Adrenal gland (tissue), 12 donors: ENCODE data around the gene EIF4E1B. TPM values are rescaled to one million over a fixed set of nuclear protein-coding genes. Genes with fewer than 3 reads are reported as not detected.
A peak's percentile ranks its signal among the peaks of the same experiment; 100 is the strongest.

Experiments used
- DNase-seq, 7 donors: peaks; one replicate each; pipeline ENCODE4 v3.0.0-alpha.2; 2019 to 2020
- H3K27ac ChIP-seq, 5 donors: fragments of 200-600 bp; sonication (generic) in 4 of 5; 1 replicate in 3 of 5; 2 replicates in 2 of 5; pipeline versions ENCODE4 v1.5.1 to v1.8.0; 2016 to 2020; ENCODE audit warnings: mild to moderate bottlenecking in 1 of 5
- H3K27me3 ChIP-seq: fragments of 200-600 bp; 2 replicates; pipeline ENCODE4 v1.8.0; 2021
- H3K36me3 ChIP-seq, 2 donors: fragments of 200-600 bp; replicated peaks in 1 of 2; 1 replicate in 1 of 2; 2 replicates in 1 of 2; pipeline versions ENCODE4 v1.5.1 to v1.8.0; 2018 to 2022
- H3K4me1 ChIP-seq, 2 donors: fragments of 200-600 bp; replicated peaks in 1 of 2; 1 replicate in 1 of 2; 2 replicates in 1 of 2; pipeline versions ENCODE4 v1.5.1 to v1.8.0; 2018 to 2021
- H3K4me3 ChIP-seq, 4 donors: fragments of 200-600 bp; sonication (generic) in 3 of 4; one replicate each; pipeline ENCODE4 v1.5.1; 2016 to 2018
- H3K9me3 ChIP-seq, 3 donors: fragments of 200-600 bp; sonication (generic) in 1 of 3; replicated peaks in 1 of 3; 1 replicate in 2 of 3; 2 replicates in 1 of 3; pipeline versions ENCODE4 v1.5.1 to v1.8.0; 2016 to 2021
- CTCF ChIP-seq, 6 experiments: fragments of 450-650 bp in 4 of 6; fragments of 200-600 bp in 2 of 6; sonication (generic) in 1 of 6; IDR thresholded peaks; 1 replicate in 5 of 6; 2 replicates in 1 of 6; pipeline versions ENCODE4 v1.5.1 to v1.8.0; 2016 to 2021; ENCODE audit warnings: antibody characterized with exemption in 6 of 6, mild to moderate bottlenecking in 2 of 6, moderate library complexity in 1 of 6
- POLR2A ChIP-seq, 2 donors: fragments of 450-650 bp; IDR thresholded peaks; one replicate each; pipeline ENCODE4 v1.6.1; 2017; ENCODE audit warnings: antibody characterized with exemption in 2 of 2, mild to moderate bottlenecking in 2 of 2, moderate library complexity in 1 of 2
- WGBS, 4 donors: extraction: QIAGEN DNeasy Blood & Tissue Kit in 2 of 4; methylation state at CpG; one replicate each; pipeline versions ENCODE4 v1.1.5 to v1.1.7; 2013 to 2017; 5-methylcytosine and 5-hydroxymethylcytosine counted together
- intact Hi-C, 2 donors: fragments of 100-400 bp; cut with DNase I; formaldehyde crosslinking; loops; one replicate each; pipeline versions ENCODE4 v1.14.1 to v1.15.0; 2022 to 2023
- polyA plus RNA-seq, 3 donors: library from polyadenylated mRNA; stranded (reverse); fragments of 200-250 nt in 2 of 3; fragments of 350-450 nt in 1 of 3; fragmentation: Illumina TruSeq in 1 of 3; extraction: RNeasy Lipid Tissue Mini Kit (QIAGEN cat#74804) in 1 of 3; gene quantifications; one replicate each; pipeline ENCODE4 v1.2.3, GENCODE V29; 2013 to 2014
- total RNA-seq, 9 donors: library from RNA; depleted of rRNA in 4 of 9; stranded (reverse); fragments of >200 nt in 4 of 9; fragments of 120-200 nt in 1 of 9; fragmentation: NEBNext Ultra II Directional in 1 of 9; extraction: Animal tissue kit (Norgen Biotek cat#: 25700) in 1 of 9; gene quantifications; one replicate each; pipeline versions ENCODE4 v1.1.0 to v1.2.4, GENCODE V29; 2013 to 2023
- donor health status: healthy with polysubstance abuse.
- donor health status: Bipolar disorder and iron deficiency.
- donor health status: DM: yes; HTN: yes; CAD: no.
- donor health status: DM: no; HTN: no; CAD: no.
- donor health status: DM: no; HTN: no; CAD: no.
- donor health status: DM: yes; HTN: yes; CAD: no.

Gene EIF4E1B
- total and polyA plus RNA-seq, 12 donors: 0.24 to 0.44 (median 0.28) TPM; not detected in 7

GRCh38 chr5:176638437-176638836, 8.0 kb downstream of the EIF4E1B start:
- intact Hi-C loops: no loop called here
- Histone ChIP-seq H3K4me1 (peaks cover 0 to 6% of the 10 kb centered on the region in 2 donors), H3K4me3 (no peak overlapping the region), H3K9me3 (no peaks in the 10 kb centered on the region), H3K27me3 (no peaks in the 10 kb centered on the region), H3K27ac (no peak overlapping the region), H3K36me3 (no peaks in the 10 kb centered on the region)
- TF ChIP-seq POLR2A (IDR thresholded peaks at IDR 0.05) (no peak), CTCF (IDR thresholded peaks at IDR 0.05) (no peak)
- no peak for DNase-seq
- 91 to 94% (median 93%) methylated on average over 3 of the region's 3 CpGs for WGBS, 4 donors

GRCh38 chr5:176639208-176639607, 8.7 kb downstream of the EIF4E1B start:
- 62 to 88% (median 68%) methylated on average over 2 to 4 of the region's 4 CpGs for WGBS, 4 donors
- no peak for TF ChIP-seq POLR2A (IDR thresholded peaks at IDR 0.05)
- TF ChIP-seq CTCF (IDR thresholded peaks at IDR 0.05): no peak
- intact Hi-C loops: no loop called here
- no peak for DNase-seq
- H3K4me1 ChIP-seq: peaks cover 0 to 6% of the 10 kb centered on the region in 2 donors
- H3K27ac ChIP-seq: no peak overlapping the region
- no peaks in the 10 kb centered on the region for H3K9me3 ChIP-seq
- no peak overlapping the region for H3K4me3 ChIP-seq
- no peaks in the 10 kb centered on the region for H3K27me3 ChIP-seq
- no peaks in the 10 kb centered on the region for H3K36me3 ChIP-seq

- WGBS, 4 donors: 46 to 57% (median 49%) methylated on average over 2 to 4 of the region's 4 CpGs
- intact Hi-C loops: no loop called here
- no peak overlapping the region for H3K4me3 ChIP-seq
- no peaks in the 10 kb centered on the region for H3K9me3 ChIP-seq
- TF ChIP-seq CTCF (IDR thresholded peaks at IDR 0.05) (no peak), POLR2A (IDR thresholded peaks at IDR 0.05) (no peak)
- peaks cover 0 to 6% of the 10 kb centered on the region in 2 donors for H3K4me1 ChIP-seq
- DNase-seq: peak in 6 of 7 donors; percentile 32 to 73 (median 54)
- no peaks in the 10 kb centered on the region for H3K27me3 ChIP-seq
- H3K36me3 ChIP-seq: no peaks in the 10 kb centered on the region
- H3K27ac ChIP-seq: no peak overlapping the region
These were observed 9.5 kb downstream of the EIF4E1B start for GRCh38 chr5:176639981-176640380.

- no peaks in the 10 kb centered on the region for H3K27me3 ChIP-seq
- peaks cover 0 to 6% of the 10 kb centered on the region in 2 donors for H3K4me1 ChIP-seq
- 71 to 82% (median 74%) methylated on average over 4 of the region's 4 CpGs for WGBS, 4 donors
- no peaks in the 10 kb centered on the region for H3K36me3 ChIP-seq
- no peak overlapping the region for H3K4me3 ChIP-seq
- no peak overlapping the region for H3K27ac ChIP-seq
- TF ChIP-seq CTCF (IDR thresholded peaks at IDR 0.05) (no peak), POLR2A (IDR thresholded peaks at IDR 0.05) (no peak)
- H3K9me3 ChIP-seq: no peaks in the 10 kb centered on the region
- no peak for DNase-seq
- intact Hi-C loops: no loop called here
These were observed 10.1 kb downstream of the EIF4E1B start for GRCh38 chr5:176640616-176641015.
